Adipocyte (in vitro differentiated cells): Measurements from ENCODE around the gene DNAAF5.
"Not testable (repeated sequence)": the region's sequence is repeated elsewhere in the genome, so short reads cannot be mapped to it uniquely, and the experiment has no call there.

Experiments
- DNase-seq: peaks from one replicate; pipeline ENCODE4 v3.0.0-alpha.2; 2015; ENCODE audit warnings: low read depth
- H3K27me3 ChIP-seq: replicated peaks from 2 replicates; pipeline ENCODE4 v1.7.0; 2013; ENCODE audit warnings: mild to moderate bottlenecking, low read length, moderate library complexity; ENCODE audit not compliant: control insufficient read depth, insufficient read depth
- H3K36me3 ChIP-seq: 2 replicates; pipeline ENCODE4 v1.7.0; 2013; ENCODE audit warnings: low read length, mild to moderate bottlenecking, moderate library complexity; ENCODE audit not compliant: control insufficient read depth, insufficient read depth, severe bottlenecking
- H3K4me1 ChIP-seq: 2 replicates; pipeline ENCODE4 v1.7.0; 2013; ENCODE audit warnings: mild to moderate bottlenecking, low read length, moderate library complexity; ENCODE audit not compliant: control insufficient read depth, insufficient read depth
- H3K4me3 ChIP-seq: 2 replicates; pipeline ENCODE4 v1.7.0; 2013; ENCODE audit warnings: mild to moderate bottlenecking, low read length, moderate library complexity
- H3K9ac ChIP-seq: 2 replicates; pipeline ENCODE4 v1.7.0; 2013; ENCODE audit warnings: mild to moderate bottlenecking, low read length, moderate library complexity
- H3K9me3 ChIP-seq: 2 replicates; pipeline ENCODE4 v1.7.0; 2013; ENCODE audit warnings: mild to moderate bottlenecking, low read length, moderate library complexity; ENCODE audit not compliant: control insufficient read depth

DNAAF5 gene

GRCh38 chr7:744128-744520 lies 17.6 kb downstream of the DNAAF5 start:
- not testable (repeated sequence) for H3K9ac ChIP-seq, H3K4me3 ChIP-seq

GRCh38 chr7:744854-745430 lies 18.4 kb downstream of the DNAAF5 start:
- Histone ChIP-seq H3K4me1 (no peaks in the 10 kb centered on the region), H3K9me3 (no peaks in the 10 kb centered on the region), H3K27me3 (no peaks in the 10 kb centered on the region), H3K4me3 (no peak overlapping the region), H3K36me3 (peaks cover 22% of the 10 kb centered on the region), H3K9ac (no peak overlapping the region)
- no peak for DNase-seq

More at GRCh38 chr7:744128-744520, 17.6 kb downstream of the DNAAF5 start:
- DNase-seq, H3K4me1 ChIP-seq, H3K27me3 ChIP-seq, H3K9me3 ChIP-seq: not testable (repeated sequence)
- H3K36me3 ChIP-seq, result peaks cover 22% of the 10 kb centered on the region

GRCh38 chr7:745431-746154 lies 19.1 kb downstream of the DNAAF5 start:
- Histone ChIP-seq H3K9ac (no peak overlapping the region), H3K27me3 (no peaks in the 10 kb centered on the region), H3K4me1 (no peaks in the 10 kb centered on the region), H3K9me3 (no peaks in the 10 kb centered on the region), H3K36me3 (peaks cover 20% of the 10 kb centered on the region), H3K4me3 (no peak overlapping the region)
- DNase-seq, result no peak

GRCh38 chr7:746155-747061 lies 19.9 kb downstream of the DNAAF5 start:
- no peak overlapping the region for H3K9ac ChIP-seq
- H3K9me3 ChIP-seq, result no peaks in the 10 kb centered on the region
- no peak for DNase-seq
- no peaks in the 10 kb centered on the region for H3K4me1 ChIP-seq
- H3K36me3 ChIP-seq, result peaks cover 14% of the 10 kb centered on the region
- no peaks in the 10 kb centered on the region for H3K27me3 ChIP-seq
- H3K4me3 ChIP-seq, result no peak overlapping the region

DNA sequence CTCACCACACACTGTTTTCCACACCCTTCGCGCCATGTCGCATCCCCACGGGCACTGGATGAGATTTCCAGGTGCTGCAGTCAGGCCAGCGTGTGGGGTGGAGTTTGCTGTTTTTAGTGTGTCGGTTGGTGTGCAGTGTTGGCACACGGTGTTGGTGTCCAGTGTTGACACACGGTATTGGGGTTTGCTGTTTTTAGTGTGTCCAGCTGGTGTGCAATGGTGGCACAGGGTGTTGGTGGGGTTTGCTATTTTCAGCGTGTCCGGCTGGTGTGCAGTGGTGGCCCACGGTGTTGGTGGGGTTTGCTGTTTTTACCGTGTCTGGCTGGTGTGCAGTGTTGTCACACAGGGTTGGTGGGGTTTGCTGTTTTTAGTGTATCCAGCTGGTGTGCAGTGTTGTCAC lies 20.7 kb downstream of the DNAAF5 start:
- Histone ChIP-seq H3K4me1 (no peaks in the 10 kb centered on the region), H3K36me3 (peaks cover 14% of the 10 kb centered on the region), H3K4me3 (no peak overlapping the region), H3K27me3 (no peaks in the 10 kb centered on the region), H3K9ac (no peak overlapping the region), H3K9me3 (no peaks in the 10 kb centered on the region)
- no peak for DNase-seq

- Histone ChIP-seq H3K9ac (no peak overlapping the region), H3K9me3 (no peaks in the 10 kb centered on the region), H3K27me3 (no peaks in the 10 kb centered on the region), H3K36me3 (peaks cover 18% of the 10 kb centered on the region), H3K4me1 (no peaks in the 10 kb centered on the region), H3K4me3 (no peak overlapping the region)
- DNase-seq, result no peak
Observed at GRCh38 chr7:748446-748845, 21.9 kb downstream of the DNAAF5 start.

DNA sequence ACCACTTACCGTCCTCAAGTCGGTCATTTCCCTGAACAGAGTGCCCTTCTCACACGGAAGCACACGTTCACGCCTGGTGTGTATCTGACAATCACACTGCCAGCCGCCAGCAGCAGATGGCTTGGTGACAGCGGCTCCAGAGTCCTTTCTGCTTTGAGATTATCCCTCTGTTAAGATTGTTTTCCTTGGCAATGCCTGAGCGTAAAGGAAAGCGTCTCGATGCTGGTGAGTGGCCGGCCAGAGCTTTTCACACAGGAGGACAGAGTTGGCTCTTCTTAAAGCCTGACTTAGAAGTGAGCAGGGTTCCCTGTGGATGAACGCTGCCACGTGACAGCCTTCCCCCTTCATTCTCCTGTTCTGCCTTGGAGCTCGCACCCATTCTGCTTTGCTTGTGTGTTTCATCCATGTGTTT lies 22.6 kb downstream of the DNAAF5 start:
- no peaks in the 10 kb centered on the region for H3K27me3 ChIP-seq
- H3K9me3 ChIP-seq, result no peaks in the 10 kb centered on the region
- no peak overlapping the region for H3K4me3 ChIP-seq
- H3K9ac ChIP-seq, result no peak overlapping the region
- H3K36me3 ChIP-seq, result peaks cover 22% of the 10 kb centered on the region
- no peak for DNase-seq
- H3K4me1 ChIP-seq, result no peaks in the 10 kb centered on the region

DNA sequence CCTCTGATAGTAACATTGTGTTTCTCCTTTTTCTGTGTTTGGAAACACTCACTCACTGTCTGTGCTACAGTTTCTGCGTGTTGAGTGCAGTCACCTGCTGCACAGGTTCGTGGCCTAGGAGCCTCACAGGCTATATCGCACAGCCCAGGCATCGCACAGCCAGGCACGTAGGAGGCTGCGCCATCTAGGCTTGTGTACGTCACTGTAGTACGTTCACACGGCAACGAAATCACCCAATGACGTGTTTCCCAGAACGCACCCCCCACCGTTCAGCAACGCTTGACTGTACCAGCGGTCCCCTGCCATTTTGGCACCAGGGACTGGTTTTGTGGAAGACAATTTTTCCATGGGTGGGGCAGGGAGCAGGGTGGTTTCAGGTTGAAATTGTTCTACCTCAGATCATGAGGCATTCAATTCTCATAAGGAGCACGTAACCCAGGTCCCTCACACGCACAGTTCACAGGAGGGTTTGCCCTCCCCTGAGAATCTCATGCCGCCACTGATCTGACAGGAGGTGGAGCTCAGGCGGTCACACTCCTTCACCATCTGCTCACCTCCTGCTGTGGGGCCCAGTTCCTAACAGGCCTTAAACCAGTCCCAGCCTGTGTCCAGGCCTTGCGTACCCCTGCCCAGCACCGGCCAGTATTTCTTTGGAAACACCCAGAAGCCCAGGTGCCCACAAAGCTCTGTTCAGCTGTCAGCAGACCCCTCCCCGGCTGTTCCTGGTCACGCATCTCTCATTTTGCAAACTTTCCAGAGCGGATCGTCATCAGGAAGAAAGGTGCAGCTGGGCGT lies 23.8 kb downstream of the DNAAF5 start:
- Histone ChIP-seq H3K4me1 (no peaks in the 10 kb centered on the region), H3K9me3 (no peaks in the 10 kb centered on the region), H3K27me3 (no peaks in the 10 kb centered on the region), H3K9ac (no peak overlapping the region), H3K36me3 (peaks cover 25% of the 10 kb centered on the region), H3K4me3 (no peak overlapping the region)
- no peak for DNase-seq

DNA sequence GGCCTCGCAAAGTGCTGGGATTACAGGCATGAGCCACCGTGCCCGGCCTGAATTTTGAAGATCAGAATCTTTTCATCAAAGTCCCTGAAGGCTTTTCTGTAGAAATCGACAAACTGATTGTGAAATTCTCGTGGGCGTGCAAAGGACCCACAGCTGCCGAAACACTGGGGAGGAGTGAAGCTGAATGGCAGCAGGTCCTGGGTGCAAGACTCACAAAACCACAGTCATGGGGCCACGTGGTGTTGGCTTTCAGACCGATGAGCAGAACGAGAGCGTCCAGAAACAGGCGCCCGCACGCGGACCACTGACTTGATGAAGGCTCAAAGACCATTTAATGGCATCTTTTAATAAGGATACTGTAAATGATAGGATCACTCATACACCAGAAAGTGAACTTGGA lies 25.3 kb downstream of the DNAAF5 start:
- no peak overlapping the region for H3K4me3 ChIP-seq
- no peaks in the 10 kb centered on the region for H3K9me3 ChIP-seq
- H3K27me3 ChIP-seq, result no peaks in the 10 kb centered on the region
- peaks cover 32% of the 10 kb centered on the region for H3K36me3 ChIP-seq
- H3K9ac ChIP-seq, result no peak overlapping the region
- no peaks in the 10 kb centered on the region for H3K4me1 ChIP-seq
- no peak for DNase-seq

- DNase-seq, H3K4me1 ChIP-seq, H3K27me3 ChIP-seq, H3K4me3 ChIP-seq, H3K9ac ChIP-seq, H3K9me3 ChIP-seq: not testable (repeated sequence)
- peaks cover 36% of the 10 kb centered on the region for H3K36me3 ChIP-seq
Observed at GRCh38 chr7:752256-752655, 25.8 kb downstream of the DNAAF5 start.

DNA sequence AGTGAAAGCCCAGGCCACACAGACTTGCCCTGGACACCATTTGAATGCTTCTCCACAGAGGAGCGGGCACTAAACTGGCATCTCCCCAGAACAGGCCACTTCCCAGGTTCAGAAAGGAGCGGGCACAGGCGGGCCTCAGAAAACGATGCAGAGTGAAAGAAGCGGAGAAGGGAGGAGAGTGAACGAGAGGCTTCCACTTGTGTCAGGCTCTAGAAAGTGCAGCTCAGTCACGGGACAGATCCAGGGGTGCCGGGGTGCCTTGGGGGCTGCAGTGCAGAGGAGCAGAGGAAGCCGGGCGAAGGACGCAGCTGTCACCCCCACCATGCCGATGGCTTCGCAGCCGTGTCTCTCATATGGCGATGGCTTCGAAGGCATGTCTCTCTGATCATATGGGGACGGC lies 26.7 kb downstream of the DNAAF5 start:
- Histone ChIP-seq H3K36me3 (peaks cover 44% of the 10 kb centered on the region), H3K4me1 (no peaks in the 10 kb centered on the region), H3K27me3 (no peaks in the 10 kb centered on the region), H3K9ac (no peak overlapping the region), H3K9me3 (no peaks in the 10 kb centered on the region), H3K4me3 (no peak overlapping the region)
- DNase-seq, result no peak
